Vagina (tissue), 2 donors: Measurements from ENCODE around the gene HHATL.

Source experiments
- CTCF ChIP-seq, 3 experiments: fragments of 450-650 bp in 2 of 3; fragments of 200-600 bp in 1 of 3; sonication (generic) in 1 of 3; IDR thresholded peaks; one replicate each; pipeline ENCODE4 v1.5.1; 2017 to 2019; ENCODE audit warnings: antibody characterized with exemption in 3 of 3, mild to moderate bottlenecking in 2 of 3, moderate library complexity in 2 of 3
- POLR2A ChIP-seq, 2 donors: fragments of 450-650 bp; IDR thresholded peaks; one replicate each; pipeline ENCODE4 v1.6.1; 2017; ENCODE audit warnings: antibody characterized with exemption in 2 of 2, mild to moderate bottlenecking in 2 of 2, moderate library complexity in 2 of 2
- POLR2AphosphoS5 ChIP-seq, 2 donors: sonication (generic); formaldehyde crosslinking; IDR thresholded peaks; one replicate each; pipeline ENCODE4 v1.9.0; 2017; ENCODE audit warnings: antibody characterized with exemption in 2 of 2, mild to moderate bottlenecking in 2 of 2, low read depth in 1 of 2; ENCODE audit not compliant: insufficient read depth in 1 of 2

- TF ChIP-seq POLR2A (IDR thresholded peaks at IDR 0.05) = no peak
- no peak for TF ChIP-seq CTCF (IDR thresholded peaks at IDR 0.05)
- TF ChIP-seq POLR2AphosphoS5 (IDR thresholded peaks at IDR 0.05; ENCODE audit: insufficient read depth in 1 of 2, low read depth in 1 of 2) = no peak
Observed at GRCh38 chr3:42712344-42712648, 9.7 kb upstream of the HHATL start.
